ENCODE data around the gene THSD7B. TPM values are rescaled to one million over a fixed set of nuclear protein-coding genes. Genes with fewer than 3 reads are reported as not detected.

THSD7B gene
- total and polyA plus RNA-seq, 10 of the 15 experiments (the other 5 are each of a cell fraction or from before 2014, with no cell fraction given) = 0.03 to 0.56 (median 0.28) TPM

DNA sequence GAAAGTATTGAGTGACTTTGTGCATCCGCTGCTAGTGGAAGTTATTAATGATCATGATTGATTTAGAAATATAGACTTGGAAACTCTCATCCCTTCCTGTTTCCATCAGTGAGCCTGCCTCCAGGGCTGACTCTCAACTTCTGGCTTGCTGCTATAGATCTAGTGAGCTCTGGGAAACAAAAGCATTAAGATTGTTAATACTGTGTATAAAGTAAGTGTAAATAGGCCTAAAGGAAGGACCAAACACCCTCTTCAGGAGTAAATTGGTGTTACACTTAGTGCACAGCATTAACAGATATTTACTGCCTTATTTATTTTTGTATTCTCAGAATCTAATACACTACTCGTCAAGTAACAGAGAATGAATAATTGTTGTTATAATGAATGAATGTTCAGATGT is 285.6 kb downstream of the THSD7B start:
- Histone ChIP-seq H3K79me2 (ENCODE audit: control insufficient read depth, insufficient read depth, low read length) (no peaks in the 10 kb centered on the region), H3K9me3 (replicated peaks; ENCODE audit: control insufficient read depth, insufficient read depth, low read length) (no peaks in the 10 kb centered on the region), H3K27me3 (replicated peaks in 1 of 2; ENCODE audit: control insufficient read depth in 2 of 2, insufficient read depth in 2 of 2, low read length in 1 of 2) (no peaks in the 10 kb centered on the region), H3K4me3 (no peak overlapping the region), H3K9ac (ENCODE audit: control insufficient read depth, insufficient read depth, low read length) (no peak overlapping the region), H3K36me3 (ENCODE audit: control insufficient read depth in 2 of 2, insufficient read depth in 2 of 2, low read length in 1 of 2) (no peaks in the 10 kb centered on the region), H3K4me1 (ENCODE audit: control insufficient read depth, insufficient read depth, low read length) (no peaks in the 10 kb centered on the region), H2AFZ (ENCODE audit: control insufficient read depth, low read depth, low read length) (no peak overlapping the region), H3K4me2 (ENCODE audit: control insufficient read depth, insufficient read depth) (no peak overlapping the region), H3K27ac (ENCODE audit: control insufficient read depth, insufficient read depth) (no peak overlapping the region), H4K20me1 (ENCODE audit: control insufficient read depth, insufficient read depth) (no peaks in the 10 kb centered on the region)
- in situ Hi-C loops (cut with MboI) (no loop called here), intact Hi-C loops (cut with micrococcal nuclease; ENCODE audit: unreplicated experiment) (no loop called here)
- ATAC-seq = peak; percentile 62
- CTCF ChIA-PET = interaction anchor here (1.2 kb wide), 1 partner anchor 118 kb away, joined by 3 read pairs; no protein-coding TSS in a partner anchor
- POLR2A ChIA-PET = no interaction called here
- WGBS (ENCODE audit: insufficient coverage, insufficient replicate concordance, low lambda C conversion rate, missing lambda C conversion rate) = 0% methylated on average over 2 of the region's 2 CpGs
- BruUV-seq (replicated peaks) = no TSS peak
- 0 out of 2 replicates have a peak, but pooled peaks have one; percentile 9 for TF ChIP-seq RAD21 (IDR thresholded peaks at IDR 0.05; ENCODE audit: insufficient read depth, low read depth, low read length)
- TF ChIP-seq, protein P1, sequence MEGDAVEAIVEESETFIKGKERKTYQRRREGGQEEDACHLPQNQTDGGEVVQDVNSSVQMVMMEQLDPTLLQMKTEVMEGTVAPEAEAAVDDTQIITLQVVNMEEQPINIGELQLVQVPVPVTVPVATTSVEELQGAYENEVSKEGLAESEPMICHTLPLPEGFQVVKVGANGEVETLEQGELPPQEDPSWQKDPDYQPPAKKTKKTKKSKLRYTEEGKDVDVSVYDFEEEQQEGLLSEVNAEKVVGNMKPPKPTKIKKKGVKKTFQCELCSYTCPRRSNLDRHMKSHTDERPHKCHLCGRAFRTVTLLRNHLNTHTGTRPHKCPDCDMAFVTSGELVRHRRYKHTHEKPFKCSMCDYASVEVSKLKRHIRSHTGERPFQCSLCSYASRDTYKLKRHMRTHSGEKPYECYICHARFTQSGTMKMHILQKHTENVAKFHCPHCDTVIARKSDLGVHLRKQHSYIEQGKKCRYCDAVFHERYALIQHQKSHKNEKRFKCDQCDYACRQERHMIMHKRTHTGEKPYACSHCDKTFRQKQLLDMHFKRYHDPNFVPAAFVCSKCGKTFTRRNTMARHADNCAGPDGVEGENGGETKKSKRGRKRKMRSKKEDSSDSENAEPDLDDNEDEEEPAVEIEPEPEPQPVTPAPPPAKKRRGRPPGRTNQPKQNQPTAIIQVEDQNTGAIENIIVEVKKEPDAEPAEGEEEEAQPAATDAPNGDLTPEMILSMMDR (IDR thresholded peaks at IDR 0.05 in 2 of 3, conservative IDR thresholded peaks at IDR 0.05 in 1 of 3; ENCODE audit: control insufficient read depth in 2 of 3, extremely low read depth in 1 of 3, insufficient read depth in 1 of 3, low read depth in 3 of 3, low read length in 3 of 3) = peak in 1 of 3 experiments; percentile 21; a peak in 1 of 6 replicates
- peak; percentile 5; the same call in 1 of the 2 replicates for TF ChIP-seq SMC3 (IDR thresholded peaks at IDR 0.05; ENCODE audit: borderline replicate concordance, low read length)
- no peak for TF ChIP-seq SMAD5 (IDR thresholded peaks at IDR 0.05; ENCODE audit: low read depth)
- TF ChIP-seq NR2F1 (conservative IDR thresholded peaks at IDR 0.05) = no peak
- RAD21 ChIA-PET (ENCODE audit: unreplicated experiment) = no interaction called here
- no peak for FAIRE-seq
- DNase-seq (ENCODE audit: low read depth, low spot score) = no peak
- SMC1A ChIA-PET (ENCODE audit: uncharacterized antibody, unreplicated experiment) = interaction anchor here (1.2 kb wide), 1 partner anchor 10 kb away, joined by 3 read pairs; no protein-coding TSS in a partner anchor
